ENCODE data around the gene GALNT14. TPM values are rescaled to one million over a fixed set of nuclear protein-coding genes. Genes with fewer than 3 reads are reported as not detected.
A peak's percentile ranks its signal among the peaks of the same experiment; 100 is the strongest.

The GALNT14 gene
- total RNA-seq, 1 experiment from 2014 or later = 2.7 TPM

DNA sequence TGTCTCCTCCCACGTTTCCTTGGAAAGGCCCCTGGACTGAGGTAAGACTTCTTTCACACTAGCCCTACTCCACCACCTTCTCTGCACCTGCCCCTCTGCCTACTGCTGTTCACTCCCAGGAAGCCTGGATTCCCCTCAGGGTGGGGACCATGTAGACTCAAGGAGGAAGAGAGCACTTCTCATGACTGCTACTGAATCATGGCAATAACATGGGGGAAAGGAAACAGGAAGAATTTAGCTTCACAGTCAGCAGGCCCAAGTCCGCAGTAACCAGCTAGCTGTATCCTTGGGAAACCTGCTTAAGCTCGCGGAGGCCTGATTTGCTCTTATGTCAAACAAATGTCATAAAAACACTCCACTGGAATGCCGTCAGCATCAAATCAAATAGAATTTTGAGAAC lies 204.7 kb downstream of the GALNT14 start:
- no peak overlapping the region for H3K9ac ChIP-seq (ENCODE audit: extremely low read depth, insufficient read length, low read length)
- TF ChIP-seq, protein P1, sequence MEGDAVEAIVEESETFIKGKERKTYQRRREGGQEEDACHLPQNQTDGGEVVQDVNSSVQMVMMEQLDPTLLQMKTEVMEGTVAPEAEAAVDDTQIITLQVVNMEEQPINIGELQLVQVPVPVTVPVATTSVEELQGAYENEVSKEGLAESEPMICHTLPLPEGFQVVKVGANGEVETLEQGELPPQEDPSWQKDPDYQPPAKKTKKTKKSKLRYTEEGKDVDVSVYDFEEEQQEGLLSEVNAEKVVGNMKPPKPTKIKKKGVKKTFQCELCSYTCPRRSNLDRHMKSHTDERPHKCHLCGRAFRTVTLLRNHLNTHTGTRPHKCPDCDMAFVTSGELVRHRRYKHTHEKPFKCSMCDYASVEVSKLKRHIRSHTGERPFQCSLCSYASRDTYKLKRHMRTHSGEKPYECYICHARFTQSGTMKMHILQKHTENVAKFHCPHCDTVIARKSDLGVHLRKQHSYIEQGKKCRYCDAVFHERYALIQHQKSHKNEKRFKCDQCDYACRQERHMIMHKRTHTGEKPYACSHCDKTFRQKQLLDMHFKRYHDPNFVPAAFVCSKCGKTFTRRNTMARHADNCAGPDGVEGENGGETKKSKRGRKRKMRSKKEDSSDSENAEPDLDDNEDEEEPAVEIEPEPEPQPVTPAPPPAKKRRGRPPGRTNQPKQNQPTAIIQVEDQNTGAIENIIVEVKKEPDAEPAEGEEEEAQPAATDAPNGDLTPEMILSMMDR (conservative IDR thresholded peaks at IDR 0.05) = no peak
- no peak overlapping the region for H4K8ac ChIP-seq (replicated peaks; ENCODE audit: insufficient read length, low read depth, low read length)
- no peaks in the 10 kb centered on the region for H3K79me2 ChIP-seq (ENCODE audit: insufficient read depth, low read length)
- H2BK5ac ChIP-seq (ENCODE audit: insufficient read length, low read length) = no peak overlapping the region
- Mint-ChIP-seq H3K36me3 (ENCODE audit: insufficient read depth in 1 of 3, low read depth in 3 of 3) (no peaks in the 10 kb centered on the region), H3K9me3 (no peaks in the 10 kb centered on the region), H3K27ac (peak overlapping the region in 1 of 3 experiments; percentile 51; a peak in 1 of 7 replicates), H3K4me1 (peaks cover 21 to 23% of the 10 kb centered on the region in 2 experiments), H3K27me3 (ENCODE audit: low read depth) (peaks cover 2% of the 10 kb centered on the region; the same call in 1 of the 2 replicates), H3K4me3 (no peak overlapping the region; a peak in 1 of 5 replicates)
- H3K4me1 ChIP-seq (ENCODE audit: insufficient read depth, low read length) = peaks cover 7% of the 10 kb centered on the region; the same call in 1 of the 2 replicates
- H4K91ac ChIP-seq (ENCODE audit: insufficient read length, low read depth, low read length) = no peak overlapping the region
- H2BK120ac ChIP-seq (ENCODE audit: low read depth, low read length, poor library complexity, severe bottlenecking) = no peak overlapping the region
- no peak overlapping the region for H3T11ph ChIP-seq (ENCODE audit: low read length)
- no peak overlapping the region for H3K14ac ChIP-seq (ENCODE audit: insufficient read depth, low read length)
- H2BK15ac ChIP-seq (ENCODE audit: low read depth, low read length) = no peak overlapping the region
- no peak overlapping the region for H2AK5ac ChIP-seq (ENCODE audit: insufficient read length, low read length)
- H3K23ac ChIP-seq (ENCODE audit: insufficient read length, low read depth, low read length) = no peak overlapping the region
- H3K23me2 ChIP-seq (ENCODE audit: insufficient read length, low read depth, low read length, poor library complexity, severe bottlenecking) = no peaks in the 10 kb centered on the region
- no peak overlapping the region for H2BK12ac ChIP-seq (ENCODE audit: insufficient read length, low read depth, low read length)
- H3K4me2 ChIP-seq (ENCODE audit: insufficient read depth, insufficient read length, low read length) = no peak overlapping the region
- H3K4ac ChIP-seq (ENCODE audit: low read depth, low read length) = no peak overlapping the region
- H4K20me1 ChIP-seq (ENCODE audit: control insufficient read depth, insufficient read depth, insufficient read length) = no peaks in the 10 kb centered on the region
- H3K27me3 ChIP-seq (ENCODE audit: insufficient read depth, low read length) = no peaks in the 10 kb centered on the region
- no peak overlapping the region for H2AFZ ChIP-seq (ENCODE audit: low read length)
- no peaks in the 10 kb centered on the region for H3K79me1 ChIP-seq (ENCODE audit: insufficient read depth, low read depth, low read length, poor library complexity, severe bottlenecking)
- H3K56ac ChIP-seq (ENCODE audit: insufficient read length, low read depth, low read length) = no peak overlapping the region
- no peak overlapping the region for H3K27ac ChIP-seq (ENCODE audit: insufficient read length, low read depth, low read length)
- H3K9me3 ChIP-seq (ENCODE audit: control insufficient read depth, low read depth, low read length) = no peaks in the 10 kb centered on the region
- no peak overlapping the region for H2BK20ac ChIP-seq (ENCODE audit: low read depth, low read length, poor library complexity, severe bottlenecking)
- WGBS (ENCODE audit: extremely low coverage, insufficient read length, low lambda C conversion rate) = no CpG with 5 or more reads among the region's 5 CpGs
- H4K5ac ChIP-seq (ENCODE audit: insufficient read length, low read depth, low read length) = no peak overlapping the region
- no peak for DNase-seq
- H3K18ac ChIP-seq (ENCODE audit: insufficient read length, low read depth, low read length) = no peak overlapping the region

Data from H9 (cell line).